Measurements from ENCODE around the gene KRTAP5-4.
"Not testable (repeated sequence)": the region's sequence is repeated elsewhere in the genome, so short reads cannot be mapped to it uniquely, and the experiment has no call there.

The KRTAP5-4 gene

GRCh38 chr11:1652026-1652425, 30.1 kb upstream of the KRTAP5-4 start:
- no peak for DNase-seq (ENCODE audit: low read depth)
- TF ChIP-seq CTCF (conservative IDR thresholded peaks at IDR 0.05; ENCODE audit: low read depth, low read length), result no peak
- H3K4me3 ChIP-seq (ENCODE audit: low read length), result no peak overlapping the region

- TF ChIP-seq CTCF (conservative IDR thresholded peaks at IDR 0.05; ENCODE audit: low read depth, low read length), result no peak
- DNase-seq (ENCODE audit: low read depth), result no peak
- no peak overlapping the region for H3K4me3 ChIP-seq (ENCODE audit: low read length)
Observed at GRCh38 chr11:1651411-1651980, 29.6 kb upstream of the KRTAP5-4 start.

GRCh38 chr11:1650918-1651262, 29.0 kb upstream of the KRTAP5-4 start:
- no peak for TF ChIP-seq CTCF (conservative IDR thresholded peaks at IDR 0.05; ENCODE audit: low read depth, low read length)
- no peak for DNase-seq (ENCODE audit: low read depth)
- no peak overlapping the region for H3K4me3 ChIP-seq (ENCODE audit: low read length)

GRCh38 chr11:1650034-1650917, 28.3 kb upstream of the KRTAP5-4 start:
- no peak overlapping the region for H3K4me3 ChIP-seq (ENCODE audit: low read length)
- DNase-seq (ENCODE audit: low read depth), result no peak
- TF ChIP-seq CTCF (conservative IDR thresholded peaks at IDR 0.05; ENCODE audit: low read depth, low read length), result no peak

GRCh38 chr11:1648653-1649420, 26.9 kb upstream of the KRTAP5-4 start:
- no peak overlapping the region for H3K4me3 ChIP-seq (ENCODE audit: low read length)
- DNase-seq (ENCODE audit: low read depth), result no peak
- no peak for TF ChIP-seq CTCF (conservative IDR thresholded peaks at IDR 0.05; ENCODE audit: low read depth, low read length)

- H3K4me3 ChIP-seq (ENCODE audit: low read length), result no peak overlapping the region
Observed at GRCh38 chr11:1647901-1648652, 26.1 kb upstream of the KRTAP5-4 start.

GRCh38 chr11:1646540-1646939, 24.6 kb upstream of the KRTAP5-4 start:
- DNase-seq (ENCODE audit: low read depth); H3K4me3 ChIP-seq (ENCODE audit: low read length): not testable (repeated sequence)

More at GRCh38 chr11:1647901-1648652, 26.1 kb upstream of the KRTAP5-4 start:
- no peak for TF ChIP-seq CTCF (conservative IDR thresholded peaks at IDR 0.05; ENCODE audit: low read depth, low read length)
- DNase-seq (ENCODE audit: low read depth), result no peak
